ENCODE measurements around the gene FANK1.
"Not testable (repeated sequence)": the region's sequence is repeated elsewhere in the genome, so short reads cannot be mapped to it uniquely, and the experiment has no call there.

The FANK1 gene

GRCh38 chr10:126029999-126030398, 133.6 kb downstream of the FANK1 start:
- Mint-ChIP-seq H3K36me3 (ENCODE audit: low read depth) (no peaks in the 10 kb centered on the region), H3K27ac (no peak overlapping the region), H3K27me3 (peaks cover 3% of the 10 kb centered on the region), H3K4me1 (no peaks in the 10 kb centered on the region), H3K4me3 (no peak overlapping the region), H3K9me3 (peaks cover 35% of the 10 kb centered on the region)
- DNase-seq (no peak), ATAC-seq (no peak)

DNA sequence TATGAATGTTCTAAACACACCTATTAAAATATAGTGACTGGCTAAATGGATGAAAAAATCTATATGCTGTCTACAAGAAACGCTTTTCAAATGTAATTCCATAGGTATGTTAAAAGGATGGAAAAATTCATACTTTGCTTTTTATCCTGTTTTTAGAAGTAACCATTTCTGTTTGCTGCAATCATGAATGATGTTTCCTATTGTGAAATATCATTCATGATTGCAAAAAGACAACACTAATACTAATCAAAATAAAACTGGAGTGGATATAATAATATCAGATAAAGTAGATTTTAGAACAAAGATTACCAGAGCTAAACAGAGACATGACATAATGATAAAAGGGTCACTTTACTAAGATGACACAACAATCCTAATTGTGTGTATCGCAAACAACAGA, 138.2 kb downstream of the FANK1 start:
- H3K36me3 Mint-ChIP-seq (ENCODE audit: low read depth): no peaks in the 10 kb centered on the region
- peaks cover 3% of the 10 kb centered on the region for H3K27me3 Mint-ChIP-seq
- H3K27ac Mint-ChIP-seq: no peak overlapping the region
- H3K4me3 Mint-ChIP-seq: no peak overlapping the region
- DNase-seq (no peak), ATAC-seq (no peak)
- peaks cover 13% of the 10 kb centered on the region for H3K9me3 Mint-ChIP-seq
- H3K4me1 Mint-ChIP-seq: peaks cover 3% of the 10 kb centered on the region

DNA sequence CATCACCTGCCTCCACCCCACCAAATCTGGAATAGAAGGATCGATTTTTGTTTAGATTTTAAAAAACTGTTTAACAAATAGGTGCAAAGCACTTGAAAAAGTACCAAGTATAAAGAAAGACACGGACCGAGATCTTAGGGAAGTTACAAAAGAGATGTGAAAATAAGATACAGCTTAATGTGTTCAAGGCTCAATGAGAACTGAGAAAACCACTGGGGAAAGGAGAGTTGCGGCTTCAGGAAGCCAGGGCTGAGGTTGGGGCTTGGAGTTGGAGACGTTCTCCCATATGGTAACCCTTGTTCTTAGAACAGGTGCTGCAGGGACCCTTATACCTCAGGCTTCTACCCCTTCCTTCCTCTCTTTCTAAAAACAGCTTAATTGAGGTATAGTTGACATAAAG, 140.2 kb downstream of the FANK1 start:
- ATAC-seq (no peak), DNase-seq (no peak)
- no peaks in the 10 kb centered on the region for H3K36me3 Mint-ChIP-seq (ENCODE audit: low read depth)
- peaks cover 10% of the 10 kb centered on the region for H3K4me1 Mint-ChIP-seq
- H3K4me3 Mint-ChIP-seq: no peak overlapping the region
- peaks cover 13% of the 10 kb centered on the region for H3K9me3 Mint-ChIP-seq
- H3K27ac Mint-ChIP-seq: no peak overlapping the region
- peaks cover 3% of the 10 kb centered on the region for H3K27me3 Mint-ChIP-seq

- no peak overlapping the region for H3K4me3 Mint-ChIP-seq
- peaks cover 22% of the 10 kb centered on the region for H3K4me1 Mint-ChIP-seq
- ATAC-seq (no peak), DNase-seq (no peak)
- H3K27me3 Mint-ChIP-seq: peaks cover 3% of the 10 kb centered on the region
- H3K36me3 Mint-ChIP-seq (ENCODE audit: low read depth): no peaks in the 10 kb centered on the region
- no peak overlapping the region for H3K27ac Mint-ChIP-seq
- H3K9me3 Mint-ChIP-seq: peaks cover 13% of the 10 kb centered on the region
Measured at GRCh38 chr10:126037946-126038345, 141.6 kb downstream of the FANK1 start.

- no peak for DNase-seq
- H3K4me1 Mint-ChIP-seq: peaks cover 22% of the 10 kb centered on the region
- H3K27me3 Mint-ChIP-seq: no peaks in the 10 kb centered on the region
- H3K4me3 Mint-ChIP-seq: no peak overlapping the region
- H3K9me3 Mint-ChIP-seq: no peaks in the 10 kb centered on the region
- ATAC-seq: no peak
- H3K27ac Mint-ChIP-seq: no peak overlapping the region
- no peaks in the 10 kb centered on the region for H3K36me3 Mint-ChIP-seq (ENCODE audit: low read depth)
Measured at GRCh38 chr10:126041117-126041516, 144.8 kb downstream of the FANK1 start.

DNA sequence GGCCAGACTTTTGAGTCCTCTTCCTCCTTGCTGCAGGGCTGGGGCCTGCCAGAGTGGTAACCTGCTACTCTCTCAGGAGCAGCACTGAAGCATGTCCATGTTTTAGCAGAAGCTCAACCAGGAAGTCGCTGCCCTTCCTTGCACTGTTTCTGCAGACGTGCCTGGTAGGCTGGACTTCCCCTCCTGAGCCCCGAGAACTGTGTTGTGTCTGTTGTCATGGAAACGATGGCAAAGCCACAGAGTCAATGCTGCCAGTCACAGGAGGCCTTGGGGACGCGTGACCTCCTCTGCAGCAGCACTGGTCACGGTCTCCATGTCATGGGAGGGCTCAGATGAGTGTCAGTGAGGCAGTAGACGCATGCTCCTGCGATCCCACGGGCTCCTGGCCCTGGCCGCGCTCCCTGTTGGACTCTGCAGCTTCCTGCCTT, 145.5 kb downstream of the FANK1 start:
- ATAC-seq (peak; percentile 97), DNase-seq (peak; percentile 72)
- Mint-ChIP-seq H3K27me3 (no peaks in the 10 kb centered on the region), H3K36me3 (ENCODE audit: low read depth) (no peaks in the 10 kb centered on the region), H3K9me3 (no peaks in the 10 kb centered on the region), H3K4me1 (peaks cover 19% of the 10 kb centered on the region), H3K4me3 (peak overlapping the region; percentile 30), H3K27ac (peak overlapping the region; percentile 83)

DNA sequence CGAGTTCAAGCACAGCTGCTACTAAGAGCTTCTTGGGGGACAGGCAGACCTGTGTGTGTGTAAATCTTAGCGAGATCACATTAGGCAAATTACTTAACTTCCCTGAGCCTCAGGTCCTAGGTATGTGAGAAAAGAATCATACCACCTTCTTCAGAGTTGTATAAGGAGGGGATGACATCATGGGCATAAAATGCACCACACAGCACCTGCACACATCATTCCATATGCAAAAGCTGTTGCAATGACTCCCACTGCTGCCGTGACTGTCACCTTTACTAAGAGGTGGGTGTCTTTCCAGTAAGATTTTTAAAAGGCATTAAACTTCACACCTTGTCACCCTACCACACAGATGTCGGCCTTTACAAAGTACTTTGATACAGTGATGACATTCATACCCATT, 146.0 kb downstream of the FANK1 start:
- peak overlapping the region; percentile 83 for H3K27ac Mint-ChIP-seq
- no peaks in the 10 kb centered on the region for H3K36me3 Mint-ChIP-seq (ENCODE audit: low read depth)
- peak overlapping the region; percentile 30 for H3K4me3 Mint-ChIP-seq
- ATAC-seq (peak; percentile 9), DNase-seq (no peak)
- H3K27me3 Mint-ChIP-seq: no peaks in the 10 kb centered on the region
- peaks cover 19% of the 10 kb centered on the region for H3K4me1 Mint-ChIP-seq
- no peaks in the 10 kb centered on the region for H3K9me3 Mint-ChIP-seq

- ATAC-seq: no peak
- Mint-ChIP-seq H3K36me3 (ENCODE audit: low read depth) (no peaks in the 10 kb centered on the region), H3K27me3 (no peaks in the 10 kb centered on the region), H3K9me3 (no peaks in the 10 kb centered on the region), H3K4me1 (peaks cover 19% of the 10 kb centered on the region), H3K27ac (no peak overlapping the region), H3K4me3 (no peak overlapping the region)
- no peak for DNase-seq
Measured at GRCh38 chr10:126042906-126043305, 146.5 kb downstream of the FANK1 start.

GRCh38 chr10:126043389-126043788, 147.0 kb downstream of the FANK1 start:
- H3K27me3 Mint-ChIP-seq: no peaks in the 10 kb centered on the region
- H3K9me3 Mint-ChIP-seq: no peaks in the 10 kb centered on the region
- DNase-seq (no peak), ATAC-seq (no peak)
- no peak overlapping the region for H3K4me3 Mint-ChIP-seq
- H3K4me1 Mint-ChIP-seq: peaks cover 19% of the 10 kb centered on the region
- no peaks in the 10 kb centered on the region for H3K36me3 Mint-ChIP-seq (ENCODE audit: low read depth)
- H3K27ac Mint-ChIP-seq: no peak overlapping the region

- Mint-ChIP-seq H3K36me3 (ENCODE audit: low read depth) (no peaks in the 10 kb centered on the region), H3K9me3 (no peaks in the 10 kb centered on the region), H3K4me3 (no peak overlapping the region), H3K27me3 (no peaks in the 10 kb centered on the region), H3K27ac (no peak overlapping the region), H3K4me1 (peaks cover 17% of the 10 kb centered on the region)
- no peak for ATAC-seq
- DNase-seq: no peak
Measured at GRCh38 chr10:126045861-126046260, 149.5 kb downstream of the FANK1 start.

DNA sequence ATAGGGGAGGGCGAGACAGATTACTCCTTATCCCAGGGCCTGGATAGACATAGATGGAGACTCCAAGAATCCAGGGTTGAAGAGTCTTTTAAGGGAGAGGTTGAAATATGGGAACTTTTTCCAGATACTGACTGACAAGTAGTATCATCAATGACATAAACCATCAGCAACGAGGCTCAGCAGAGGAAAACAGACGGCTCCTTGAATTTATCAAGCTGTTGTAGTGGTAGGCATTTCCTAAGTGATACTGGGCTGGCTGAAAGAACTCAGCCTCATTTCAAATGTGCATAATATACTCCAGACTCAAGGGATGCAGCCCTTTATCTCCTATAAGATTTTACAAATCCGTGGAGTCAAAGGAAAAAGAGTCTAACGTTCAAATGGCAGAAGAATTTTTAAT, 150.5 kb downstream of the FANK1 start:
- Mint-ChIP-seq H3K27me3 (peaks cover 2% of the 10 kb centered on the region), H3K27ac (no peak overlapping the region), H3K4me3 (no peak overlapping the region), H3K9me3 (no peaks in the 10 kb centered on the region), H3K36me3 (ENCODE audit: low read depth) (no peaks in the 10 kb centered on the region), H3K4me1 (peaks cover 9% of the 10 kb centered on the region)
- ATAC-seq: no peak
- DNase-seq: no peak

DNA sequence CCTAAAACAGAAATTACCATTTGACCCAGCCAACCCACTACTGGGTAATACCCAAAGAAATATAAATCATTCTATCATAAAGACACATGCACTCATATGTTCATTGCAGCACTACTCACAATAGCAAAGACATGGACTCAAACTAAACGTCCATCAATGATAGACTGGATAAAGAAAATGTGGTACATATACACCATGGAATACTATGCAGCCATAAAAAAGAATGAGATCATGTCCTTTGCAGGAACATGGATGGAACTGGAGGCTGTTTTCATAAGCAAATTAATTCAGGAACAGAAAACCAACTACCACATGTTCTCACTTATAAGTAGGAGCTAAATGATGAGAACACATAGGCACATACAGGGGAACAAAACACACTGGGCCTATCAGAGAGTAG, 151.4 kb downstream of the FANK1 start:
- H3K9me3 Mint-ChIP-seq; H3K27ac Mint-ChIP-seq; H3K36me3 Mint-ChIP-seq (ENCODE audit: low read depth); DNase-seq; H3K4me3 Mint-ChIP-seq; H3K4me1 Mint-ChIP-seq; ATAC-seq; H3K27me3 Mint-ChIP-seq: not testable (repeated sequence)

GRCh38 chr10:126049759-126050700, 153.7 kb downstream of the FANK1 start:
- Mint-ChIP-seq H3K4me3 (no peak overlapping the region), H3K36me3 (ENCODE audit: low read depth) (no peaks in the 10 kb centered on the region), H3K9me3 (no peaks in the 10 kb centered on the region), H3K4me1 (no peaks in the 10 kb centered on the region), H3K27me3 (peaks cover 5% of the 10 kb centered on the region), H3K27ac (no peak overlapping the region)
- no peak for DNase-seq
- no peak for ATAC-seq

GRCh38 chr10:126052171-126052570, 155.8 kb downstream of the FANK1 start:
- no peak overlapping the region for H3K27ac Mint-ChIP-seq
- DNase-seq: no peak

DNA sequence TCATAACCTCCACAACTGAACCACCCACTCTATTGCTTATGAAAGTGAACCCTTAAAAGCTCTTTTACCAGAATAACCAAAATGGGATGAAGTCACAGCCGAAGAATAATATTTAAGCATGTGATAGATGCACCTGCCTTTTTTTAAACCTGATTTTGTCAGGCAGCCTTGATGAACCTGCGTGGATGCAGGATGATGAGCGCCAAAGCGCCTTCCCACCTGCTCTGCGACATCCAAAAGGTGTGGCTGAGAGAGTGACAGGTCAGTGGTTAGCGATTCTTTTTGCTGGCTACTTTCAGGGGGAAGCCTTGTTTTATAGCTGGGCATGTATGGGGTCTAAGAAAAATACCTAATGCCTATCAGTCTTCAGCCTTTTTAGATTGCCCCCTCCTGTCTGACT, 157.8 kb downstream of the FANK1 start:
- H3K27ac Mint-ChIP-seq: no peak overlapping the region
- H3K27me3 Mint-ChIP-seq: peaks cover 6% of the 10 kb centered on the region
- no peak overlapping the region for H3K4me3 Mint-ChIP-seq
- H3K9me3 Mint-ChIP-seq: no peaks in the 10 kb centered on the region
- no peaks in the 10 kb centered on the region for H3K4me1 Mint-ChIP-seq
- no peaks in the 10 kb centered on the region for H3K36me3 Mint-ChIP-seq (ENCODE audit: low read depth)
- DNase-seq (no peak), ATAC-seq (no peak)

More at GRCh38 chr10:126052171-126052570, 155.8 kb downstream of the FANK1 start:
- Mint-ChIP-seq H3K9me3 (no peaks in the 10 kb centered on the region), H3K4me1 (no peaks in the 10 kb centered on the region), H3K36me3 (ENCODE audit: low read depth) (no peaks in the 10 kb centered on the region), H3K27me3 (peaks cover 5% of the 10 kb centered on the region), H3K4me3 (no peak overlapping the region)
- ATAC-seq: no peak

Data from activated naive CD8-positive, alpha-beta T cell treated with anti-CD3 and anti-CD28 coated beads, Interleukin-2, amount 50 U/mL, for 24 hours (primary cell).